Peyer's patch (tissue), 4 donors: Measurements from ENCODE around the gene SEMA3F.

ENCODE experiments used
- POLR2A ChIP-seq, 2 donors: fragments of 450-650 bp; IDR thresholded peaks; one replicate each; pipeline ENCODE4 v1.5.1; 2017; ENCODE audit warnings: antibody characterized with exemption in 2 of 2, mild to moderate bottlenecking in 2 of 2, moderate library complexity in 2 of 2
- TF ChIP-seq, protein P1 (sequence below), 6 experiments: fragments of 450-650 bp in 4 of 6; fragments of 200-600 bp in 2 of 6; sonication (generic) in 1 of 6; IDR thresholded peaks; one replicate each; pipeline ENCODE4 v1.5.1; 2017 to 2019; ENCODE audit warnings: antibody characterized with exemption in 6 of 6, mild to moderate bottlenecking in 3 of 6, moderate library complexity in 1 of 6

GRCh38 chr3:50151728-50152127 lies 3.4 kb upstream of the SEMA3F start:
- TF ChIP-seq, protein P1, sequence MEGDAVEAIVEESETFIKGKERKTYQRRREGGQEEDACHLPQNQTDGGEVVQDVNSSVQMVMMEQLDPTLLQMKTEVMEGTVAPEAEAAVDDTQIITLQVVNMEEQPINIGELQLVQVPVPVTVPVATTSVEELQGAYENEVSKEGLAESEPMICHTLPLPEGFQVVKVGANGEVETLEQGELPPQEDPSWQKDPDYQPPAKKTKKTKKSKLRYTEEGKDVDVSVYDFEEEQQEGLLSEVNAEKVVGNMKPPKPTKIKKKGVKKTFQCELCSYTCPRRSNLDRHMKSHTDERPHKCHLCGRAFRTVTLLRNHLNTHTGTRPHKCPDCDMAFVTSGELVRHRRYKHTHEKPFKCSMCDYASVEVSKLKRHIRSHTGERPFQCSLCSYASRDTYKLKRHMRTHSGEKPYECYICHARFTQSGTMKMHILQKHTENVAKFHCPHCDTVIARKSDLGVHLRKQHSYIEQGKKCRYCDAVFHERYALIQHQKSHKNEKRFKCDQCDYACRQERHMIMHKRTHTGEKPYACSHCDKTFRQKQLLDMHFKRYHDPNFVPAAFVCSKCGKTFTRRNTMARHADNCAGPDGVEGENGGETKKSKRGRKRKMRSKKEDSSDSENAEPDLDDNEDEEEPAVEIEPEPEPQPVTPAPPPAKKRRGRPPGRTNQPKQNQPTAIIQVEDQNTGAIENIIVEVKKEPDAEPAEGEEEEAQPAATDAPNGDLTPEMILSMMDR (IDR thresholded peaks at IDR 0.05) = no peak
- TF ChIP-seq POLR2A (IDR thresholded peaks at IDR 0.05) = no peak
